ENCODE results near the gene SPAG6.
"Not testable (repeated sequence)": the region's sequence is repeated elsewhere in the genome, so short reads cannot be mapped to it uniquely, and the experiment has no call there.

The SPAG6 gene

GRCh38 chr10:22345301-22346095, at the start of gene SPAG6:
TSS of gene SPAG6 (plus strand) at chr10:22345496. CDS start at chr10:22345612, 116 bp downstream.
- DNase-seq (ENCODE audit: low read depth), result no peak

GRCh38 chr10:22301193-22301592, 44.1 kb upstream of the SPAG6 start:
- DNase-seq (ENCODE audit: low read depth), result no peak

GRCh38 chr10:22303461-22303860, 41.8 kb upstream of the SPAG6 start:
- no peak for DNase-seq (ENCODE audit: low read depth)

GRCh38 chr10:22305721-22306120, 39.6 kb upstream of the SPAG6 start:
- DNase-seq (ENCODE audit: low read depth), result no peak

- no peak for DNase-seq (ENCODE audit: low read depth)
Observed at GRCh38 chr10:22308390-22308789, 36.9 kb upstream of the SPAG6 start.

GRCh38 chr10:22309180-22310000, 35.9 kb upstream of the SPAG6 start:
- no peak for DNase-seq (ENCODE audit: low read depth)

GRCh38 chr10:22310012-22310411, 35.3 kb upstream of the SPAG6 start:
- DNase-seq (ENCODE audit: low read depth), result not testable (repeated sequence)

GRCh38 chr10:22310928-22311327, 34.4 kb upstream of the SPAG6 start:
- DNase-seq (ENCODE audit: low read depth), result no peak

- DNase-seq (ENCODE audit: low read depth), result no peak
Observed at GRCh38 chr10:22314852-22315251, 30.4 kb upstream of the SPAG6 start.

- DNase-seq (ENCODE audit: low read depth), result no peak
Observed at GRCh38 chr10:22315455-22316285, 29.6 kb upstream of the SPAG6 start.

- peak; percentile 69 for DNase-seq (ENCODE audit: low read depth)
Observed at GRCh38 chr10:22316286-22317075, 28.8 kb upstream of the SPAG6 start, which contains the start of gene COMMD3. TSS of gene COMMD3 (plus strand) at chr10:22316388. CDS start at chr10:22316418, 30 bp downstream.

GRCh38 chr10:22317076-22317370, 28.3 kb upstream of the SPAG6 start:
- DNase-seq (ENCODE audit: low read depth), result no peak

GRCh38 chr10:22317771-22318565, 27.3 kb upstream of the SPAG6 start:
- DNase-seq (ENCODE audit: low read depth), result no peak

- no peak for DNase-seq (ENCODE audit: low read depth)
Observed at GRCh38 chr10:22318772-22319171, 26.5 kb upstream of the SPAG6 start.

GRCh38 chr10:22319547-22319979, 25.7 kb upstream of the SPAG6 start:
- no peak for DNase-seq (ENCODE audit: low read depth)

GRCh38 chr10:22319980-22320558, 25.2 kb upstream of the SPAG6 start:
- DNase-seq (ENCODE audit: low read depth), result no peak

GRCh38 chr10:22320591-22321155, 24.6 kb upstream of the SPAG6 start, which contains the start of gene BMI1:
TSS of gene BMI1 (plus strand) at chr10:22321099. CDS start at chr10:22326450, 5,351 bp downstream.
- DNase-seq (ENCODE audit: low read depth), result peak; percentile 58

- DNase-seq (ENCODE audit: low read depth), result no peak
Observed at GRCh38 chr10:22321156-22321923, 24.0 kb upstream of the SPAG6 start.

Measured in activated T-helper 1 cell treated with Interleukin-2 at 50 U/mL for 16 hours (primary cell).